ENCODE data around the gene COPS4.

DNA sequence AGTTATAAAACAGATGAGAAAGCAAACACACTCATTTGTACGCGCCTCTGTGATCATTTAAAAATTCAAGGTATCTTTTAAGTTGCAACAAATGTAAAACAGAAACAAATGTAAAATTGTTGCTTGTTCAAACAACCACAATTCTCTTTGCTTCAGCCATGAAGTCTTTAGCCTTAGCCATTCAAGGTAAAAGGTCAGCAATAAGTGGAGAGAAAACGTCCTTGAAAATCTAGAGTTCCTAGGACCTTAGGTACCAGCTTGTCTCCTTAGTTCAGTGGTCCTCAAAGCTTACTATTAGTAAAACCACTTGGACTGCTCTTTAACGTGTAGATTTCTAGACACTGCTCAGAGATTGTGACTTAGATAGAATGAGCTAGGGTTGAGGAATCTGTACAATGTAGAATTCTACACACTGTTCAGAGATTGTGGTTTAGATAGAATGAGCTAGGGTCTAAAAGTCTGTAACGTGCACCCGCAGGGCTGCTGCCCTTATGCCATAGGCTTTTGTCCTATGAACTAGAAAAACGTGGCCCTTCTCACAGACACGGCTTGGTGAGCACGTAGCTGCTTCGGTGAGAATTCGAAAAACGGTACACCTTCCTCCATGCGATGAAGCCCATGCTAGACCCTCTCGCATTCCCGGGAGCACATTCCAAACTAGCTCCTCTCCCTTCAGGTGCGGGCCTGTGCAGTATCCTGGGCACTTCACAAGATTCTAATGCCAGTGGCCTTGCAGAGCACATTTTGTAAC lies 77.9 kb downstream of the COPS4 start:
- TF ChIP-seq, protein P1, sequence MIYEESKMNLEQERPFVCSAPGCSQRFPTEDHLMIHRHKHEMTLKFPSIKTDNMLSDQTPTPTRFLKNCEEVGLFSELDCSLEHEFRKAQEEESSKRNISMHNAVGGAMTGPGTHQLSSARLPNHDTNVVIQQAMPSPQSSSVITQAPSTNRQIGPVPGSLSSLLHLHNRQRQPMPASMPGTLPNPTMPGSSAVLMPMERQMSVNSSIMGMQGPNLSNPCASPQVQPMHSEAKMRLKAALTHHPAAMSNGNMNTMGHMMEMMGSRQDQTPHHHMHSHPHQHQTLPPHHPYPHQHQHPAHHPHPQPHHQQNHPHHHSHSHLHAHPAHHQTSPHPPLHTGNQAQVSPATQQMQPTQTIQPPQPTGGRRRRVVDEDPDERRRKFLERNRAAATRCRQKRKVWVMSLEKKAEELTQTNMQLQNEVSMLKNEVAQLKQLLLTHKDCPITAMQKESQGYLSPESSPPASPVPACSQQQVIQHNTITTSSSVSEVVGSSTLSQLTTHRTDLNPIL (CRISPR knock-in tag; IDR thresholded peaks at IDR 0.05; ENCODE audit: low read depth) = no peak
- TF ChIP-seq RARB (CRISPR knock-in tag; IDR thresholded peaks at IDR 0.05) = no peak

Data from SK-N-SH treated with all-trans-retinoic acid at 6 μM for 48 hours (cell line).